ENCODE measurements around the gene ZCCHC2.

ZCCHC2 gene

GRCh38 chr18:62509779-62510178, 13.0 kb upstream of the ZCCHC2 start:
- DNase-seq (ENCODE audit: low read depth, low spot score) = no peak
- CTCF ChIA-PET = no interaction called here
- POLR2A ChIA-PET = no interaction called here

GRCh38 chr18:62510789-62511188, 12.0 kb upstream of the ZCCHC2 start:
- ChIA-PET POLR2A (no interaction called here), CTCF (no interaction called here)
- no peak overlapping the region for H3K4me3 ChIP-seq (ENCODE audit: low read depth, low read length)
- no peak for TF ChIP-seq CTCF (IDR thresholded peaks at IDR 0.05; ENCODE audit: insufficient read depth, low read length, missing control alignments)
- DNase-seq (ENCODE audit: low read depth, low spot score) = no peak

More at GRCh38 chr18:62509779-62510178, 13.0 kb upstream of the ZCCHC2 start:
- TF ChIP-seq CTCF (IDR thresholded peaks at IDR 0.05; ENCODE audit: insufficient read depth, low read length, missing control alignments) = no peak
- H3K4me3 ChIP-seq (ENCODE audit: low read depth, low read length) = no peak overlapping the region

GRCh38 chr18:62512532-62512931, 10.3 kb upstream of the ZCCHC2 start:
- ChIA-PET POLR2A (no interaction called here), CTCF (no interaction called here)
- no peak for TF ChIP-seq CTCF (IDR thresholded peaks at IDR 0.05; ENCODE audit: insufficient read depth, low read length, missing control alignments)
- DNase-seq (ENCODE audit: low read depth, low spot score) = no peak
- H3K4me3 ChIP-seq (ENCODE audit: low read depth, low read length) = no peak overlapping the region

GRCh38 chr18:62512996-62513395, 9.8 kb upstream of the ZCCHC2 start:
- H3K4me3 ChIP-seq (ENCODE audit: low read depth, low read length) = no peak overlapping the region
- POLR2A ChIA-PET = no interaction called here
- no peak for TF ChIP-seq CTCF (IDR thresholded peaks at IDR 0.05; ENCODE audit: insufficient read depth, low read length, missing control alignments)
- CTCF ChIA-PET = no interaction called here
- DNase-seq (ENCODE audit: low read depth, low spot score) = no peak

DNA sequence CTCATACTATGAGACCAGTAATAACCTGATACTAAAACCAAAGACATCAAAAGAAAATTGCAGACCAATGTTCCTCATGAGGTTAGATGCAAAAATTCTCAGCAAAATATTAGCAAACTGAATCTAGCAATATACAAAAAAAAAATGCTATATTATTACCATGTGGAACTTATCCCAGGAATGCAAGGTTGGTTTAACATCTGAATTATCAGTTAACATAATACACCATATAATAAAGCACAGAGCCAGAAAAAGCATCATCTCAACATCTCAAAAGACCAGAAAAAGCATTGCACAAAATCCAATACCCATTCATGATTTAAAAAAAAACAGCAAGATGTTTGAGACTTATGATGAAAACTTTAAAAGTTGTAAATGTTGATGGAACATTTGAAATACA, 8.3 kb upstream of the ZCCHC2 start:
- no peak overlapping the region for H3K4me3 ChIP-seq (ENCODE audit: low read depth, low read length)
- TF ChIP-seq CTCF (IDR thresholded peaks at IDR 0.05; ENCODE audit: insufficient read depth, low read length, missing control alignments) = no peak
- no peak for DNase-seq (ENCODE audit: low read depth, low spot score)
- ChIA-PET POLR2A (no interaction called here), CTCF (interaction anchor here (1.5 kb wide), 1 partner anchor 69 kb away, joined by 3 read pairs; no protein-coding TSS in a partner anchor)

DNA sequence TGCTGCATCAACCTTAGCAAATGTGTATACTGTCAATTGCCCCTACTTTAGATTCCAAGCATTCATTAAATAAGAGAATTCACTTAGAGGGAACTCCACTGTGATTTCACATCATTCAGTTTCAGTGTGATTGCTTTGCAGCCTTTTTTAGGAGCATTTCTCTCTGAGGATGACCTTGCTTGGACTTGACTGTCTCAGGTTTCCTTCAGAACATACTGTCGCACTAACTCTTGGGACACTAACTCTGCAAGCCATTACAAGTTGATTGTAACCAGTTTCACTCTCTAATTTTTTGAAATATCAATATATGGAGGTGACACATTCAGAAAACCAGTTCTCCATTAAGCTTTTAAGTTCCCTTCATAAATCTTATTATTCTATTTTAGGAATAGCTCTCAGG, 6.6 kb upstream of the ZCCHC2 start:
- POLR2A ChIA-PET = no interaction called here
- TF ChIP-seq CTCF (IDR thresholded peaks at IDR 0.05; ENCODE audit: insufficient read depth, low read length, missing control alignments) = no peak
- CTCF ChIA-PET = interaction anchor here (1.0 kb wide), 1 partner anchor 11 kb away, joined by 3 read pairs; no protein-coding TSS in a partner anchor
- H3K4me3 ChIP-seq (ENCODE audit: low read depth, low read length) = no peak overlapping the region
- no peak for DNase-seq (ENCODE audit: low read depth, low spot score)
